ENCODE measurements around the gene EPM2A. TPM values are rescaled to one million over a fixed set of nuclear protein-coding genes. Genes with fewer than 3 reads are reported as not detected.

EPM2A gene
- total and polyA plus RNA-seq, 10 of the 15 experiments (the other 5 are each of a cell fraction or from before 2014, with no cell fraction given): 3.4 to 13.0 (median 7.9) TPM

DNA sequence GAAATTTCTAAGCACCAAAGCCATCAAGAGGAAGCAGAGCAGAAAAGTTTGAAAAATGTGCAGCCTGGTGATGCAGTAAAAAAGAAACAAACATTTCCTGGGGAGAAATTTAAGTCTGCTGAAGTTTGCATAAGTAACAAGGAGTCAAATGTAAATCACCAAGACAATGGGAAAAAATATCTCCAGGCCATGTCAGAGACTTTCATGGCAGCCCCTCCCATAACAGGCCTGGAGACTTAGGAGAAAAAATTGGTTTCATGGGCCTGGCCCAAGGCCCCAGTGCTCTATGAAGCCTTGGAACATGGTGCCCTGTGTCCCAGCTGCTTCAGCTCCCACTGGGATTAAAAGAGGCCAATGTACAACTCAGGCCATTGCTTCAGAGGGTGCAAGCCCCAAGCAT is 30.1 kb upstream of the EPM2A start:
- in situ Hi-C loops (cut with MboI): no loop called here
- TF ChIP-seq ATF7 (IDR thresholded peaks at IDR 0.05; ENCODE audit: low read depth): no peak
- TF ChIP-seq ASH2L (IDR thresholded peaks at IDR 0.05; ENCODE audit: borderline replicate concordance, low read depth): no peak
- TF ChIP-seq KLF5 (IDR thresholded peaks at IDR 0.05; ENCODE audit: partially characterized antibody): no peak
- TF ChIP-seq, protein P1, sequence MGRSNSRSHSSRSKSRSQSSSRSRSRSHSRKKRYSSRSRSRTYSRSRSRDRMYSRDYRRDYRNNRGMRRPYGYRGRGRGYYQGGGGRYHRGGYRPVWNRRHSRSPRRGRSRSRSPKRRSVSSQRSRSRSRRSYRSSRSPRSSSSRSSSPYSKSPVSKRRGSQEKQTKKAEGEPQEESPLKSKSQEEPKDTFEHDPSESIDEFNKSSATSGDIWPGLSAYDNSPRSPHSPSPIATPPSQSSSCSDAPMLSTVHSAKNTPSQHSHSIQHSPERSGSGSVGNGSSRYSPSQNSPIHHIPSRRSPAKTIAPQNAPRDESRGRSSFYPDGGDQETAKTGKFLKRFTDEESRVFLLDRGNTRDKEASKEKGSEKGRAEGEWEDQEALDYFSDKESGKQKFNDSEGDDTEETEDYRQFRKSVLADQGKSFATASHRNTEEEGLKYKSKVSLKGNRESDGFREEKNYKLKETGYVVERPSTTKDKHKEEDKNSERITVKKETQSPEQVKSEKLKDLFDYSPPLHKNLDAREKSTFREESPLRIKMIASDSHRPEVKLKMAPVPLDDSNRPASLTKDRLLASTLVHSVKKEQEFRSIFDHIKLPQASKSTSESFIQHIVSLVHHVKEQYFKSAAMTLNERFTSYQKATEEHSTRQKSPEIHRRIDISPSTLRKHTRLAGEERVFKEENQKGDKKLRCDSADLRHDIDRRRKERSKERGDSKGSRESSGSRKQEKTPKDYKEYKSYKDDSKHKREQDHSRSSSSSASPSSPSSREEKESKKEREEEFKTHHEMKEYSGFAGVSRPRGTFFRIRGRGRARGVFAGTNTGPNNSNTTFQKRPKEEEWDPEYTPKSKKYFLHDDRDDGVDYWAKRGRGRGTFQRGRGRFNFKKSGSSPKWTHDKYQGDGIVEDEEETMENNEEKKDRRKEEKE (IDR thresholded peaks at IDR 0.05): no peak
- no peak for TF ChIP-seq CBX3 (IDR thresholded peaks at IDR 0.05; ENCODE audit: borderline replicate concordance, low read depth)
- TF ChIP-seq, protein P2, sequence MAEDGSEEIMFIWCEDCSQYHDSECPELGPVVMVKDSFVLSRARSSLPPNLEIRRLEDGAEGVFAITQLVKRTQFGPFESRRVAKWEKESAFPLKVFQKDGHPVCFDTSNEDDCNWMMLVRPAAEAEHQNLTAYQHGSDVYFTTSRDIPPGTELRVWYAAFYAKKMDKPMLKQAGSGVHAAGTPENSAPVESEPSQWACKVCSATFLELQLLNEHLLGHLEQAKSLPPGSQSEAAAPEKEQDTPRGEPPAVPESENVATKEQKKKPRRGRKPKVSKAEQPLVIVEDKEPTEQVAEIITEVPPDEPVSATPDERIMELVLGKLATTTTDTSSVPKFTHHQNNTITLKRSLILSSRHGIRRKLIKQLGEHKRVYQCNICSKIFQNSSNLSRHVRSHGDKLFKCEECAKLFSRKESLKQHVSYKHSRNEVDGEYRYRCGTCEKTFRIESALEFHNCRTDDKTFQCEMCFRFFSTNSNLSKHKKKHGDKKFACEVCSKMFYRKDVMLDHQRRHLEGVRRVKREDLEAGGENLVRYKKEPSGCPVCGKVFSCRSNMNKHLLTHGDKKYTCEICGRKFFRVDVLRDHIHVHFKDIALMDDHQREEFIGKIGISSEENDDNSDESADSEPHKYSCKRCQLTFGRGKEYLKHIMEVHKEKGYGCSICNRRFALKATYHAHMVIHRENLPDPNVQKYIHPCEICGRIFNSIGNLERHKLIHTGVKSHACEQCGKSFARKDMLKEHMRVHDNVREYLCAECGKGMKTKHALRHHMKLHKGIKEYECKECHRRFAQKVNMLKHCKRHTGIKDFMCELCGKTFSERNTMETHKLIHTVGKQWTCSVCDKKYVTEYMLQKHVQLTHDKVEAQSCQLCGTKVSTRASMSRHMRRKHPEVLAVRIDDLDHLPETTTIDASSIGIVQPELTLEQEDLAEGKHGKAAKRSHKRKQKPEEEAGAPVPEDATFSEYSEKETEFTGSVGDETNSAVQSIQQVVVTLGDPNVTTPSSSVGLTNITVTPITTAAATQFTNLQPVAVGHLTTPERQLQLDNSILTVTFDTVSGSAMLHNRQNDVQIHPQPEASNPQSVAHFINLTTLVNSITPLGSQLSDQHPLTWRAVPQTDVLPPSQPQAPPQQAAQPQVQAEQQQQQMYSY (CRISPR knock-in tag; IDR thresholded peaks at IDR 0.05): no peak
- no peak for TF ChIP-seq NRF1 (conservative IDR thresholded peaks at IDR 0.05; ENCODE audit: low read depth, low read length)
- no peak for TF ChIP-seq SUZ12 (IDR thresholded peaks at IDR 0.05; ENCODE audit: unreplicated experiment)
- TF ChIP-seq, protein P3, sequence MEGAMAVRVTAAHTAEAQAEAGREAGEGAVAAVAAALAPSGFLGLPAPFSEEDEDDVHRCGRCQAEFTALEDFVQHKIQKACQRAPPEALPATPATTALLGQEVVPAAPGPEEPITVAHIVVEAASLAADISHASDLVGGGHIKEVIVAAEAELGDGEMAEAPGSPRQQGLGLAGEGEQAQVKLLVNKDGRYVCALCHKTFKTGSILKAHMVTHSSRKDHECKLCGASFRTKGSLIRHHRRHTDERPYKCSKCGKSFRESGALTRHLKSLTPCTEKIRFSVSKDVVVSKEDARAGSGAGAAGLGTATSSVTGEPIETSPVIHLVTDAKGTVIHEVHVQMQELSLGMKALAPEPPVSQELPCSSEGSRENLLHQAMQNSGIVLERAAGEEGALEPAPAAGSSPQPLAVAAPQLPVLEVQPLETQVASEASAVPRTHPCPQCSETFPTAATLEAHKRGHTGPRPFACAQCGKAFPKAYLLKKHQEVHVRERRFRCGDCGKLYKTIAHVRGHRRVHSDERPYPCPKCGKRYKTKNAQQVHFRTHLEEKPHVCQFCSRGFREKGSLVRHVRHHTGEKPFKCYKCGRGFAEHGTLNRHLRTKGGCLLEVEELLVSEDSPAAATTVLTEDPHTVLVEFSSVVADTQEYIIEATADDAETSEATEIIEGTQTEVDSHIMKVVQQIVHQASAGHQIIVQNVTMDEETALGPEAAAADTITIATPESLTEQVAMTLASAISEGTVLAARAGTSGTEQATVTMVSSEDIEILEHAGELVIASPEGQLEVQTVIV (IDR thresholded peaks at IDR 0.05; ENCODE audit: borderline replicate concordance, partially characterized antibody): no peak
- TF ChIP-seq, protein P4, sequence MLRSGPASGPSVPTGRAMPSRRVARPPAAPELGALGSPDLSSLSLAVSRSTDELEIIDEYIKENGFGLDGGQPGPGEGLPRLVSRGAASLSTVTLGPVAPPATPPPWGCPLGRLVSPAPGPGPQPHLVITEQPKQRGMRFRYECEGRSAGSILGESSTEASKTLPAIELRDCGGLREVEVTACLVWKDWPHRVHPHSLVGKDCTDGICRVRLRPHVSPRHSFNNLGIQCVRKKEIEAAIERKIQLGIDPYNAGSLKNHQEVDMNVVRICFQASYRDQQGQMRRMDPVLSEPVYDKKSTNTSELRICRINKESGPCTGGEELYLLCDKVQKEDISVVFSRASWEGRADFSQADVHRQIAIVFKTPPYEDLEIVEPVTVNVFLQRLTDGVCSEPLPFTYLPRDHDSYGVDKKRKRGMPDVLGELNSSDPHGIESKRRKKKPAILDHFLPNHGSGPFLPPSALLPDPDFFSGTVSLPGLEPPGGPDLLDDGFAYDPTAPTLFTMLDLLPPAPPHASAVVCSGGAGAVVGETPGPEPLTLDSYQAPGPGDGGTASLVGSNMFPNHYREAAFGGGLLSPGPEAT (IDR thresholded peaks at IDR 0.05; ENCODE audit: low read depth): no peak
- no peak for TF ChIP-seq RUNX3 (IDR thresholded peaks at IDR 0.05; ENCODE audit: low read length)

More for the DNA sequence above, 30.1 kb upstream of the EPM2A start:
- Histone ChIP-seq H3K4me1 (ENCODE audit: control insufficient read depth, insufficient read depth, low read length) (no peaks in the 10 kb centered on the region), H3K79me2 (ENCODE audit: control insufficient read depth, insufficient read depth, low read length) (no peaks in the 10 kb centered on the region), H3K27ac (ENCODE audit: control insufficient read depth, insufficient read depth) (no peak overlapping the region), H3K4me2 (ENCODE audit: control insufficient read depth, insufficient read depth) (no peak overlapping the region), H3K36me3 (ENCODE audit: control insufficient read depth in 2 of 2, insufficient read depth in 2 of 2, low read length in 1 of 2) (no peaks in the 10 kb centered on the region), H3K9me3 (replicated peaks; ENCODE audit: control insufficient read depth, insufficient read depth, low read length) (no peaks in the 10 kb centered on the region), H3K9ac (ENCODE audit: control insufficient read depth, insufficient read depth, low read length) (no peak overlapping the region), H2AFZ (ENCODE audit: control insufficient read depth, low read depth, low read length) (no peak overlapping the region), H3K4me3 (no peak overlapping the region), H3K27me3 (replicated peaks in 1 of 2; ENCODE audit: control insufficient read depth in 2 of 2, insufficient read depth in 2 of 2, low read length in 1 of 2) (no peaks in the 10 kb centered on the region), H4K20me1 (ENCODE audit: control insufficient read depth, insufficient read depth) (no peaks in the 10 kb centered on the region)
- DNase-seq (ENCODE audit: low read depth, low spot score) (no peak), FAIRE-seq (no peak), ATAC-seq (no peak)
- SMC1A ChIA-PET (ENCODE audit: uncharacterized antibody, unreplicated experiment): no interaction called here
- intact Hi-C loops (cut with micrococcal nuclease; ENCODE audit: unreplicated experiment): no loop called here
- RAD21 ChIA-PET (ENCODE audit: unreplicated experiment): no interaction called here
- POLR2A ChIA-PET: no interaction called here
- CTCF ChIA-PET: no interaction called here
- no TSS peak for BruUV-seq (replicated peaks)
